Purkinje cell (primary cell): ENCODE data around the gene PNPLA7. TPM values are rescaled to one million over a fixed set of nuclear protein-coding genes. Genes with fewer than 3 reads are reported as not detected.

ENCODE experiments used
- polyA plus RNA-seq: library from polyadenylated mRNA; unstranded; fragments of >200 nt; fragmentation: Nextera tagmentation; gene quantifications from 2 replicates; pipeline ENCODE4 v1.2.1, GENCODE V29; 2014

PNPLA7 gene
- 1.1 TPM in 1 of 2 replicates, not detected in the other for polyA plus RNA-seq

DNA sequence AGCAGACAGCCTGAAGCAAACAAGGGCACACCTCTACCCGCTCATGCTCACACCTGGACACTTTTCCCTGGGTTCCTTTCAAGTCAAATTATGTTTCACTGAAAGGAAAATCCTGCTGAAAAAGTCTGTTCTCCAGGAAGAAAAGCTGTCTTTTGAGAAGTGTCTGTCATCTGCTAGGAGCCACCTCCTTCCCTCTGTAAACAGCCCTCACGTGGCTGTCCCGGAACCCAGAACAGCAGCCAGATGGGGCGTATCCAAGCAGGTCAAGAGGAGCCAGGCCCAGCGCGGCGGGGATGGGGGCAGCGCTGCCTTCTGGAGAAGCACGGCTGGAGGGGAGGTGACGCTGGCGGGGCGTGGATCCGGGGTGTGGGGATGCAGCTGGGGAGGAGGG is at the start of gene PNPLA7:
PNPLA7 (minus strand) TSS at position 172 of the 391 bp plus-strand sequence. CDS start 205 bp downstream, outside the sequence.

DNA sequence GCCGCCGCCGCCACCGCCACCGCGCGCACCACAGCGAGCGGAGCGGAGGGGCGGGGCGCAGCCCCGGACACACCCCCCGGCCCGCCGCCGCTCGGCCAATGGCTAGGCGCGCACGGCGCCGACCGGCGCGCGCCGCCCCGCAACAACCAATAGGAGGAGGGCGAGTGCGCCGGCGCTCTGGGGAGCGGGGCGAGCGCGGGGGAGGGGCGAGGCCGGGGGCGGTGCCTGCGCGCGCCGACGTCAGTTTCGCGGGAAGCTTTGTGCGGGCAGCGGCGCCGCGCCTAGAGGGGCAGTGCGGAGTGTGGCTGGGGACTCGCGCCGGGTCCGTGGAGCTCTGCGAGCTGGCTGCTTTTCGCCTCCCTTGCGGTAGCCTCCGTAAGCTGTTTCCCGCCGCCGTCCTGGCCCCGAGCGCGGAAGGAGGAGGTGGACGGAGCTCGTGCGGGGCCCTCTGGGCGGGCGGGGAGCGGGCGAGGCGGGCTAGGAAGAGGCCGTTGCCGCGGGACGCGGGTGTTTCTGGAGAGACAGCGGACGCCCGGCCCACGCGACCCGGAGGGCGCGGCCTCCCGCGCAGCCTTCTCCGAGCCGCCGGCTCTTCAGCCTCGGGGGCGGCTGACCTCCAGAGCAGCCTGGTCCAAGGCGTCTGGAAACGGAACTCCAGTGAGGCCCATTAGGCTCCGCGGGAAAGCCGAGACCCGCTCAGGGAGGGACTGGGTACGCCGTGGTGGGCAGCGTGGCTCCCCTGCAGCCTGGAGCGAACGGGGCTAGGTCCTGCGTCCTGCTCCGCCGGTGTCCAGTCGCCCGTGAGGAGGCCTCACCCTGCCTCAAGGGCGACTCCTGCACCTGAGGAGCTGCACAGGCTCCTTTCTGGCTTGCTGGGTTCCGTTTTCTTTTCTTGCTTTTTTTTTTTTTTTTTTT is 40.5 kb upstream of the PNPLA7 start, which contains the start of gene ZMYND19:
ZMYND19 (minus strand) TSS at position 44 of the 915 bp plus-strand sequence. CDS start 249 bp downstream, outside the sequence.

DNA sequence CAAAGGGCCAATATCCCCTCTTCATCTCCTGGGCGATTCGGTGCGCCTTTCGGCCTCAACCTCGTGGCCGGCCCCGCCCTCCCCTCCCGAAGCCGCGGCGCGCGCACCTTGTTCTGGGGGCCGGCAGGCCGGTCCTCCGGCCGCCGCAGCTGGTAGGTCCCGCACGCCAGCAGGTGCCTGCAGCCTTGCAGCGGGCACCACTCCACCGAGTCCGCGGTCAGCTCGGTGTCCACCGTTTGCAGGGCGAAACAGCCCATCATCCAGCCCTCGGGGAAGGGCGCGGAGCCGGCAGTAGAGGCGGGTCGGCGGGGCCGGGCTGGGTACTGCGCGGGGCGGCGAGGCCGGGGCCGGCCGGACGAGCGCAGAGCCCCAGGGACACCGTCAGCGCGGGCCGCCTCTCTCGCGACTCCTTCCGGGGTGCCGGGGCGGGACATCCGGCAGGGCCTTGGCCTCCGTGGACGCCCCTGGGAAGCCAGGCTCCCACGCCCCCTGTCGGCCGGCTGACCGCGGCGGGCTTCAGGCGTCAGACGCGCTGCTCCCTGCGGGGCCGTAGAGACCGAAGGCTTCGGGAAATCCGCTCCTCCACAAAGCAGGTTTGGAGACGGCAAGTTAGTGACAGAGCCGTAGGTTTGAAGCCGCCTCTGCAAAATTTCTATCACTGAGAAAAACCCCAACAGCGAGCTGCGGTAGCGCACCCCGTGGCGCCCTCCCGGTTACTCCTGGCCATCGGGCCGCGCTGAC is 28.5 kb upstream of the PNPLA7 start, which contains the start of gene DPH7:
DPH7 (minus strand) TSS at position 408 of the 741 bp plus-strand sequence; CDS start at position 260, 148 bp downstream.

DNA sequence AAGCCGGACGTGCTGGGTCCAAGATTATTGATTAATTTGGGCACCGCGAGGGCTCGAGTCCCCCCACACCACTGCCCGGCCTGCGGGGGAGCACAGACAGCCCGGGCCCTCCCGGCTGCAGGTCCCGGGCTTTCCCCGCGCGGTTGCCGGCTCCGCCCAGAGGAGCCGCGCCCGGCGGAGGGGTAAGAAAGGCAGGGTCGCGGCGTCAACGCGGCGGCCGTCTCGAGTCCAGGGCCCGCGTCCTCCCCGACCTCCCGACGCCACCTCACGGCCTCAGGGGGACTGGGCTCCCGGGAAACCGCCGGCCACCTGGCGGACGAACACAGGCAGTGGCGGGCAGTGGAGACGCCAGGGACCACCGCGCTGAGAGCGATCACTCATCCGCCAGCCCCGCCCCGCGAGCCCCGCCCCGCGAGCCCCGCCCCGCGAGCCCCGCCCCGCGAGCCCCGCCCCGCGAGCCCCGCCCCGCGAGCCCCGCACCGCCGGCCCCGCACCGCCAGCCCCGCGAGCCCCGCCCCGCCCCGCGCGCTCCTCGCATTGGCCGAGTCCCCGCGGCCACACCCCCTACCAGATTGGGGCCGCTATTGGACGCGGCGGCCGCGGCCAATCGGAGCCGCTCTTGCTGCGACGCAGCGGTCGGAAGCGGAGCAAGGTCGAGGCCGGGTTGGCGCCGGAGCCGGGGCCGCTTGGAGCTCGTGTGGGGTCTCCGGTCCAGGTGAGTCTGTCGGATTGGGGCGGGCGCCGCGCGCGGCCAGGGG is 1.2 kb upstream of the PNPLA7 start, which contains the start of gene MRPL41:
MRPL41 (plus strand) TSS at position 616 of the 758 bp plus-strand sequence. CDS start 203 bp downstream, outside the sequence.

DNA sequence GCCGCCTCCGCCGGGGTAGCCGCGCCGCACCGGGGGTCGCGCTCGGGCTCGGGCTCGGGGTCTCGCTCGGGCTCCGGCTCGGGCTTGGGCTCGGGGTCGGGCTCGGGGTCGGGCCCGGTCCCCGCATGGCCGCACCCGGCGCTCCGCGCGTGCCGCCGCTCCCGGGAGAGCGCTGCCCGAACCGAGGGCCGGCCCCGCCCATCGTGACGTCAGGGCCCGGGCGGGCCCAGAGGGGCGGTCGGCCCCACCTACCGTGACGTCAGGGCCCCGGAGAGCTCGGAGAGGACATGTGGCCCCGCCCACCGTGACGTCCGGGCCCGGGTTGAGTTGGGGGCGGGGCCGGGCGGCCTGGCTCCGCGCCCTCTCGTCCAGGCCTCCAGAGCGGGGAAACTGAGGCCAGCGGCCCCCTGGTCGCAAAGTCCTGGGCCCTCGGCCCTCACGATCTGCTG is 91.0 kb downstream of the PNPLA7 start, which contains the start of gene NSMF:
NSMF (minus strand) TSS at position 183 of the 449 bp plus-strand sequence. CDS start 232 bp downstream, outside the sequence.

DNA sequence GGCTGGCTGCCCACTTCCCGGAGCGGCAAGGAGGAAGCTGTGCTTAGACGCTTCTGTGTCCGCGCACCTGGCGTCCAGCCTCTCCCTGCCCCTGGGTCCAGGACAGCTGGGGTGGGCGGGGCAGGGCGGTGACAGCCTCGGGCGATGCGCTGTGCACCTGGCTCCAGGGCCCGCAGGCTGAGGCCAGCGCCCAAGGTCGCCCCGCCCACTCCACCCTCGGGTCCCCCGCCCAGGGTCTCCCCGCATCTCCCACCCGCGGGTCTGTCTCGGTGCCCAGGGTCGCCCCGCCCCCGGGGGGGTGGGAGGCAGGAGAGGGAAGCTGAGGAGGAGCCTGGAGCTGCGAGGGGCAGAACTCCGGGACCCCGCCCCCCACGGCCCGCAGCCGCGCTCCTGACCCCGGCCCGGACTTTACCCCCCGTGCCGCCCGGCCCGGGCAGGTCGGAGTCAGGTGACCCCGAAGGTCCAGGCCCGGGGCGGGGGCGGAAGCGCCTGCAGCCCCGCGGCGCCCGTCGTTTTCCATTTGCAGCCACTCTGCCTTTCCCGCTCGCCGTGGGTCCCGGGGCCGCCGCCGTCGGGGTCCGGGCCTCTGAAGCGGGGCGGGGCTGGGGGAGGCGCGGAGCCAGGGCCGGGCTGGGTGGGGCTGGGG is 108.8 kb downstream of the PNPLA7 start, which contains the start of gene ENTPD8:
ENTPD8 (minus strand) TSS at position 69 of the 646 bp plus-strand sequence. CDS start 3,072 bp downstream, outside the sequence.

DNA sequence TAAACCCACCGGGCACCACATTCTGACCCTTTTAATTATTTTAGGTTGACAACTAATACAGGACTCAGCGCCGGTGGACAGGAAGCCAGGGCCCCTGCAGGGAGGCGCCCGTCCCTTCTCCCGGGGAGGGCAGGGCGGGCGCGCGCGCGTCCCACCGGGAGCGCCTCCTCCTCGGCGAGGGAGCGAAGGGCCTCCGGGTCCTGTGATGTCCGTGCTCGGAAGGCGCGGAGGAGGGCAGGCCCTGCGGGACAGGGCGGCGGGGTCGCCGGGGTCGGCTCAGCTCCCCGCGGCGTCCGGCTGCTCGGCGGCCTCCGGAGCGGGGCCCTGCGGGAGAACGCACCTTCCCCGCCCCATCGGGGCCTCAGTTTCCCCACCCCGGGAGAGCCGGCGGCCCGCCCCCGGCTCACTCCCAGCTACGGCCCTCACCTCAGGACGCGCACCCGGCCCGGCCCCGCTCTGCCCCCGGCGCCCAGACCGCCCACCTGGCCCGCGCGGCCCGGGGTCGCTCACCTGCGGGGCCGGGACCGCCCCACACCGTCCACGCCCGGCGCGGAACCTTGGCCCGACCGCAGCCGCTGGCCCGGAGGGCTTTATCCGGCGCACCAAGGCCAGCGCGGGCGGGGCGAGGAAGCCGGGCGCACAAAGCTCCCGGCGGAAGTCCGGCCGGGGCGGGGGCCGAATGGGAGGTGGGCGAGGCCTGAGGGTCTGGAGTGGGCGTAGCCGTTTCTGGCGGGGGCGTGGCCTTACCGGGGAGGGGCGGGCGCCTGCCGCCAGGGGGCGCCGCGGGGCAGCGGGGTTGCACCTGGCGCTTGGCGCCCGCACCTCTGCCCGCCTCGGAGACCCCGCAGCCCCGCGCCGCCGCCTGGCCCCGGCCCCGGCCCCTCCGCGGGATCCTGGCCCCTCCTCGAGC is 127.3 kb downstream of the PNPLA7 start, which contains the start of the genes EXD3 and NOXA1:
EXD3 (minus strand) TSS at position 559 of the 910 bp plus-strand sequence. CDS start 27,805 bp downstream, outside the sequence.
NOXA1 (plus strand) TSS at position 790 of the 910 bp plus-strand sequence. CDS start 137 bp downstream, outside the sequence.

Other genes with a start within 250 kb of the PNPLA7 start
- gene NRARP, start 248.1 kb downstream of the PNPLA7 start, polyA plus RNA-seq: not detected in 2 replicates
- 1.2 TPM in 1 of 2 replicates, not detected in the other for gene EXD3, start 127.2 kb downstream of the PNPLA7 start, polyA plus RNA-seq
- gene NOXA1, start 127.0 kb downstream of the PNPLA7 start, polyA plus RNA-seq: not detected in 2 replicates
- not detected in 2 replicates for gene ENTPD8, start 109.0 kb downstream of the PNPLA7 start, polyA plus RNA-seq
- gene NSMF, start 91.1 kb downstream of the PNPLA7 start, polyA plus RNA-seq: 0.07 and 0.43 TPM in 2 replicates
- gene MRPL41, start 1.5 kb upstream of the PNPLA7 start, polyA plus RNA-seq: 9.4 and 28.4 TPM in 2 replicates
- gene DPH7, start 28.5 kb upstream of the PNPLA7 start, polyA plus RNA-seq: 2.9 and 3.4 TPM in 2 replicates
- gene ZMYND19, start 40.1 kb upstream of the PNPLA7 start, polyA plus RNA-seq: 5.3 and 7.3 TPM in 2 replicates
- gene ARRDC1, start 55.3 kb upstream of the PNPLA7 start, polyA plus RNA-seq: 2.4 TPM in 1 of 2 replicates, not detected in the other
- gene EHMT1, start 68.6 kb upstream of the PNPLA7 start, polyA plus RNA-seq: 6.5 and 11.2 TPM in 2 replicates